ENCODE data around the gene SHC4.

GRCh38 chr15:48993380-48993779, 29.7 kb upstream of the SHC4 start:
- TF ChIP-seq POLR2AphosphoS5 (IDR thresholded peaks at IDR 0.05; ENCODE audit: low read depth) = no peak
- TF ChIP-seq, protein P1, sequence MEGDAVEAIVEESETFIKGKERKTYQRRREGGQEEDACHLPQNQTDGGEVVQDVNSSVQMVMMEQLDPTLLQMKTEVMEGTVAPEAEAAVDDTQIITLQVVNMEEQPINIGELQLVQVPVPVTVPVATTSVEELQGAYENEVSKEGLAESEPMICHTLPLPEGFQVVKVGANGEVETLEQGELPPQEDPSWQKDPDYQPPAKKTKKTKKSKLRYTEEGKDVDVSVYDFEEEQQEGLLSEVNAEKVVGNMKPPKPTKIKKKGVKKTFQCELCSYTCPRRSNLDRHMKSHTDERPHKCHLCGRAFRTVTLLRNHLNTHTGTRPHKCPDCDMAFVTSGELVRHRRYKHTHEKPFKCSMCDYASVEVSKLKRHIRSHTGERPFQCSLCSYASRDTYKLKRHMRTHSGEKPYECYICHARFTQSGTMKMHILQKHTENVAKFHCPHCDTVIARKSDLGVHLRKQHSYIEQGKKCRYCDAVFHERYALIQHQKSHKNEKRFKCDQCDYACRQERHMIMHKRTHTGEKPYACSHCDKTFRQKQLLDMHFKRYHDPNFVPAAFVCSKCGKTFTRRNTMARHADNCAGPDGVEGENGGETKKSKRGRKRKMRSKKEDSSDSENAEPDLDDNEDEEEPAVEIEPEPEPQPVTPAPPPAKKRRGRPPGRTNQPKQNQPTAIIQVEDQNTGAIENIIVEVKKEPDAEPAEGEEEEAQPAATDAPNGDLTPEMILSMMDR (IDR thresholded peaks at IDR 0.05; ENCODE audit: insufficient read depth, low read length) = no peak
